GM18498 (cell line): ENCODE results near the gene TOLLIP.

Experiments used
- ATAC-seq: cut with Tn5 transposase; IDR thresholded peaks from one replicate; pipeline ENCODE4 v1.9.1; 2021; ENCODE audit warnings: mild to moderate bottlenecking, moderate library complexity; ENCODE audit not compliant: unreplicated experiment

TOLLIP gene

DNA sequence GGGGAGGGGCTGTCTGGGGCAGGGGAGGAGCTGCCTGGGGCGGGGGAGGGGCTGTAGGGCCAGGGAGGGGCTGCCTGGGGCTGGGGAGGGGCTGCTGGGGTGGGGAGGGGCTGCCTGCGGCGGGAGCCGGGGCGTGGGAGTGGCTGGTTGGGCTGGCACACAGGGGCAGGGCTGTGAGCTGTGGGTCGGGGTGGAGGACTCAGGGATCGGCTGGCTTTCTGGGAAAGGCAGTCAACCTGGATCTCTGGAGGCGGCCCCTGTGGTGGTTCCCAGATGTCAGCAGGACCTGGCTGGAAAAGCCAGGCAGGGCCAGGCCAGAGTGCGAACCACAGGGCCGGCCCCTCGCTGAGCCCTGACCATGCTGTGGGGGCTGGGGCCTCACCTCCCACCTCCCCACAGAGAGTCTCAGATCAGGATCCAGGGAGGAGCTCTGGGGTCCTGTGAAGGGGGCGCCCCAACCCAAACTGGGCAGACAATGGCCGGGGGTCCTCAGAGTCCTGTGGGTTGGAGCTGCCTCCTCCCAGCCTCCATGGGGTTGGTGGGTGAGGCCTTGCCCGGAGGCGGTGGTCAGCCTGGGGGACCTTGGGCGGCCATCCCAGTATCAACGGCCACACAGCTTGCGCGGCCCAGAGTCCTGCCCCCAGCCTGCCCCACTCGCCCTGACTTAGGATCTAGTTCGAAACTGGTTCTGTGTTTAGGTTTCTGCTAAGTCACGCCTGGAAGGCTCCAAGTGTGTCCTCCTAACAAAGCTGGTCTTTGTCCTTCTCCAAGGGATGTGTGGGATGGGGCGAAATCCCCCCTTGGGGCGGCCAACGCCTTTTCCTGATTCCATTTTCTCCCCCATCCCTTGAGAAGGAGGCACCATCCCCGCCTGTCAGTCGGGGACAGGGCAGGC lies 84.7 kb downstream of the TOLLIP start:
- no peak for ATAC-seq
